HG03558 (cell line): ENCODE measurements around the gene KIF5C.

ENCODE experiments used
- ATAC-seq: cut with Tn5 transposase; IDR thresholded peaks from one replicate; pipeline ENCODE4 v1.9.1; 2021; ENCODE audit warnings: moderate number of reproducible peaks; ENCODE audit not compliant: unreplicated experiment; ENCODE audit errors: extremely low read depth

Gene KIF5C

GRCh38 chr2:148982282-148982681, 107.3 kb downstream of the KIF5C start:
- no peak for ATAC-seq

DNA sequence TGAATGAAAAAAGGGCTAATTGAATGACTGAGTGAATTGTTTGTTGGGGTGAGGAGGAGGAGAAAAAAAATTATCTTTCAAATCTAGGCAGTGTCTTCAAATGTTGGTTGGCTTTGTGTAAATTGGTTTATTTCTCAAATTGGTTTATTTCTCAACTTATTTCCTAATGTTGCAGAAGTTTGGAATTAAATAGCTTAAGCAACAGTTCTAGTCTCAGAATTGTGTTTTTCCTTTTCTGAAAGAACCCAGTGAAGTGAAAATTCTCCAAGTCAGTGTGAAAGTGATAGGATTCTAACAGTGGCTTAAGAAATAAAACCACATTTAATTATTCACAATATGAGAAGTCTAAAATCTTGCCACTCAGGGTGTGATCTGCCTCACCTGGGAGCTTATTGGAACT, 108.9 kb downstream of the KIF5C start:
- ATAC-seq = no peak

DNA sequence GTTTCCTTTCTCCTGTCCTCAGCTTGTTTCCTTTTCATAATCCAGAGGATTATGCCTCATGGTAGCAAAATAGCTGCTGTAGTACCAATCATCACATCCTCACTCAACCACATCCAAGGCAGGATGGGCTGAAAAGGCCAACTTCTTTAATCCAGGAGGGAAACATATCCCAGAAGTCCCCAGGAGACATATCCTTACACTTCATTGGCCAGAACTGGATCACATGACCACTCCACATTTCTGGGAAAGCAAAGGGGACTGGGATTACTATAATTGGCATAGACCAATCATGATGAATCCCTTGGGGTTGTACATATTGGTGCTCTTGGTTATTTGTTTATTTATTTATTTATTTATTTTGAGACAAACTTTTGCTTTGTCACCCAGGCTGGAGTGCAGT, 109.4 kb downstream of the KIF5C start:
- ATAC-seq = no peak

GRCh38 chr2:148987286-148987685, 112.3 kb downstream of the KIF5C start:
- no peak for ATAC-seq

GRCh38 chr2:148988337-148988736, 113.3 kb downstream of the KIF5C start:
- no peak for ATAC-seq

DNA sequence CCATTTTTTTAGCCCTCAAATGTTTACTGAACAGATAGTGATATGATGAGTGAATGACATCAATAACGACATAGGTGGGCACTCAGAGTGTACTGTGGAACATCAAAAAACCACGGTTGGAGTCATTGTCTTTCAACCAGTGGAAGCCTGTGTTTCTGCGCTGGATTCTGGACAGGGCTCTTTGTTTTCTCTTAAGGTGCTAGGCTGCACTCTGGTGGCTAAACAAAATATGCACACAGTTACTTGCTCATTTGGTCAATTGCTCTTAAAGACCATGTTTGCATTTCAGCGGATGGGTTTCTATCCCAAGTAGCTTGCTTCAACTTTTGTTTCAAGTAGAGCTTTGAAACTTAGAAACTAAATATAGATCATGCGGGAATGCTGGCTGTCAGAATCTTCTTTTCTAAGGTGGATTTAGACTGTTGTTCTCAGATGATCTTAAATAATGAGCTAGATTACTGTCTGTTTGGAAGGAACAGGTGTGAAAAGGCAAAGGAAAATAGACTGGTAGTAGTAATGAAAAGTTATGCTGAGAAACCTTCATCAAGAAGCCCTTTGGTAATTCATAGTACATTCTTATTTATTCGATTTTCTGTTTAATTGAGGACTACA, 115.0 kb downstream of the KIF5C start:
- ATAC-seq = peak; percentile 58

GRCh38 chr2:148990968-148991367, 115.9 kb downstream of the KIF5C start:
- no peak for ATAC-seq

DNA sequence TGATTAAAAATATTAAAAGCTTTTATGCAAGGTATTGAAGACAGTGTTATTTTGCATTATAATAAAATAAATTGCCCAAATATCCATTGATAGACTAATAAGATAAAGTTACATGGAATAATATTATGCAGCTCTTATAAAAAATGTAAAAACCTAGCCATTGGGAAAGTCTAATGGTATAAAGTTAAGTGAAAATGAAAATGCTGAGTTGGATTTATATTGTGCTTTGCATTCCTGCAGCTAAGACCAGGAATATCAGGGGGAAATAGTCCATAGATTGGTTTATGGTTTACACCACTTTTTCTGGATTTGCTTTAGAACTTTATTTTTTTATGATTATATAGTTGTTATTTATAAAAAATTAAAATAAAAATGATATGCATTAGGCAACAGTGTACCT, 117.4 kb downstream of the KIF5C start:
- ATAC-seq = no peak

GRCh38 chr2:148993351-148993750, 118.3 kb downstream of the KIF5C start:
- ATAC-seq = no peak

DNA sequence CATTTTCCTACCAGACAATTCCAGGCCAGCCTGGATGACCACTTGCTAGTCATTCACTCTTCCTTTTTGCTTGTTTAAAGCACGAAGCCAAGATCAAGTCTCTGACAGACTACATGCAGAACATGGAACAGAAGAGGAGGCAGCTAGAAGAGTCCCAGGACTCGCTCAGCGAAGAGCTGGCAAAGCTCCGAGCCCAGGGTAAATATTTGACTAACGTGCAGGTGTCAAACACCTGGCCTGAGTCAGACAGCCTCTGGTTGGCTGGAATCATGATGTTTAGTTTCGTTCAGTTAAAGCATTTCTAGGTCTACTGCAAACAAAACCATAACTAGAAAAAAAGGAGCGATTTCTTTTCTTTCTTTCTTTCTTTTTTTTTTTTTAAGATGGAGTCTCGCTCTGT, 119.3 kb downstream of the KIF5C start:
- no peak for ATAC-seq

- ATAC-seq = no peak
Measured at GRCh38 chr2:148996805-148997204, 121.8 kb downstream of the KIF5C start.

DNA sequence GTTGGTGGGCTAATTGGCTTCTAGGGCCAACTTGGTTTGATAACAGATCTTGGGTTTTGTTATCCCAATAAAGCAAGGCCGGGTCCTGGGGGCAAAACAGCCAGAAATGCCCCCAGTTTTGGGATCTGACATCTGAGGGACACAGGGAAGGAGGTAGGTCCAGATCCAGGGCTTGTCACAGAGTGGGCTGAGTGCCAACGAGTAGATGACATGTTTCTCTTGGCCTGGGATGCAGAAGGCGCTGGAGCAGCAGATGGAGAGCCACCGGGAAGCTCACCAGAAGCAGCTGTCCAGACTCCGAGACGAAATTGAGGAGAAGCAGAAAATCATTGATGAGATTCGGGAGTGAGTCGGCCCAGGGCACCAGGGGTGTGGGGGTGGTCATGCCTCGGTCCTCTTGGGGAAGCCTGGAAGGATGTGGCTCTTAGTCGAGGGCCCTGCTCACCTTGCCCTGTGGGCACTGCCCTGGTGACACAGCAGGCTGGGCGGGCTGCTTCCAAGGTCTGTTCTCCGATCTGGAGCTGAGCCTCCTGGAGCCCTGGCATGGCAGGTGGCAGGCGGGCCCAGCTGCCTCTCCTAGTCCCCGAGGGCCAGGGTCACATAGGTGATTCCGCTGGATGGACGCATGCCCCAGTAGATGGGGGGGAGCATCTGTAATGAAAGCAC, 123.3 kb downstream of the KIF5C start:
- ATAC-seq = no peak

DNA sequence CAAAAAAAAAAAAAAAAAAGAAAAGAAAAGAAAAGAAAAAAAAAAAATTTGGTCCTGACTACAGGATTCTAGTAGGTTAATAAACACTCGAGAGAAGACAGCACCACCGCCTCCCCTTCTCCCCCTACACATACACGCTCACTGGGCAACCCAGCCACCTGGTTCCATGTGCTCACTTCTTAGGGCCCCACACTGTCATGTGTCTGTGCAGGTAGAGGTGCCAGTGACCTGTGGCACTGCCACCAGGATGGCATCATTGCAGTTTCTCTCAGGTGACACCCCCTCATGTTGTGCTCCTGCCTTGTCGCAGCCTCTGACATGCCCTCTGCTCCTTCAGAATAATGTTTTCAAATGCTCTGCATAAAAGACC, 123.8 kb downstream of the KIF5C start:
- ATAC-seq = no peak

GRCh38 chr2:148999451-148999921, 124.5 kb downstream of the KIF5C start:
- no peak for ATAC-seq

- no peak for ATAC-seq
Measured at GRCh38 chr2:149000158-149000938, 125.3 kb downstream of the KIF5C start.

DNA sequence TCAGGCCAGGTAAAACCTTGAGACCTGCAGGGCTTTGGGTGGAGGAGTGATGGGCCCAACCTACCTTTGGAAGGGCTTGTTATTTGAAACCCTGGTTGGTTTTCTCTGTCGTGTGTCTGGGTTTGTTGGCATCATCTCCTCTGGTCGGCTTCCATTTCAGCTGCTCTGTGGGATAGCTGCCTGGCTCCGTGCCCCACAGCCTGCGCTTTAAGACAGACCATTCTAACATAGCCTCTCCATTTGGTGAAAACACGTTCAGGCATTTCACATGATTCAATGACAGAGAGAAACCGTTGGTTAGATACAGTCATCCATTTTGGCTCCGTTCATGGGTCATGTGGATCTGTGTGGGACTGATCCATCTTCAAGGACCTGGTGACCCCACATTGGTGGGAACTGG, 126.5 kb downstream of the KIF5C start:
- no peak for ATAC-seq

DNA sequence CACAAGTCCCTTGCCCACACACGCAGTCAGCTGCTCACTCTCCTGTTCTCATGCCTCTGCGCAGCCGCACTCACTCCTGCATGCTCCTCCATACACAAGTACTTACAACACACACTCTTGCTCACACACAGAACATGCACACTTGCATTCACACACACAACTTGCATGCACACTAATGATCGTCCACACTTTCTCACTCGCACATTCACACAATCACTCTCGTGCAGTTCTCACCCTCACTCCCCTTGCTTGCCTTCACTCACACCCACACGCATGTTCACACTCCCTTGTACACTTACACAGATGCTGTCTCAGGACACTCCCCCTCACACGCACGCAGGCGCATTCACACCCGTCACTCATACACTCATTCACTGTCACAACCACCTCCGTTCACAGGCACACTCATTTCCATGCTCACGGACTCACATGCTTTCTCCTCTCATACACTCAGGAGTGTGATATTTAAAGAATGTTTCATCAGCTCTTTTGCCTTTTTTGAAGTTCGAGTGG, 127.4 kb downstream of the KIF5C start:
- ATAC-seq = no peak

DNA sequence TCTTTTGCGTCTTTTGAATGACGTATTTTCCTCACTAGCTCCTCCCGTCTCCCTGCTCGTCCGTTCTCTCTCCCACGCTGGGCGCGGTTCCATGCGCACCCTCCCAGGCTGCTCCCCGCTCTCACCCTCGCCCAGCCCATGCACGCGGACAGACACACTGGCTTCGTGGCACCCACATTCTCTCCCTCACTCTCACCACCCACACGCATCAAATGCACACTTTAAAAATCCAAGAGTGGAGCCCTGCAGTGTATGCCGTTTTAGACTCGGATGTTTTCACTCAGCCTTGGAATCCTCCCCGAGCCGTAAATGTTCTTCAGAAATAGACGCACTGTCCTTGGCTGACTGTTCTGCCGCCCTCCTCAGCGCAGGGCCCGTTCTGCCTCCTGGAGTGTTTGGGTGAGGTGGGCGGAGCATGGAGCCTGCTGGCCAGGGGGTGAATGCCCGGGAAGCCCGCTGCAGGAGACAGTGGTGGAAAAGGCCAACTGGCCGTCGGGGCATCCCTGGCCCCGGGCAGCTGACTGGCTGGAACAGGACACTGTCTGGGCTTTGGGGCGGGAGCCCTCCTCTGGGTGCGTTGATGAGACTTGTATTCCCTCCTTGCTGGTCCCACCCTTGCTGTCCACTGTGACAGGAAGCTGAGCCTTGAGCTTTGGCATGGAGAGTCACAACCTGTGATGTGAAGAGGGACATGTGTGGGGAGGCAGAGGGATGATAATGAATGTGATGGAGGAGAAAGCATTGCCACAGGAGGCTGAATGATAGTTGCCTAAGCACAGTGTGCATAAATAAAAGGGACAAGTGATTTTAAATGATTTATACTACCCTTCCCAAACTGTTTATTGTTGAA, 128.1 kb downstream of the KIF5C start:
- ATAC-seq = no peak

DNA sequence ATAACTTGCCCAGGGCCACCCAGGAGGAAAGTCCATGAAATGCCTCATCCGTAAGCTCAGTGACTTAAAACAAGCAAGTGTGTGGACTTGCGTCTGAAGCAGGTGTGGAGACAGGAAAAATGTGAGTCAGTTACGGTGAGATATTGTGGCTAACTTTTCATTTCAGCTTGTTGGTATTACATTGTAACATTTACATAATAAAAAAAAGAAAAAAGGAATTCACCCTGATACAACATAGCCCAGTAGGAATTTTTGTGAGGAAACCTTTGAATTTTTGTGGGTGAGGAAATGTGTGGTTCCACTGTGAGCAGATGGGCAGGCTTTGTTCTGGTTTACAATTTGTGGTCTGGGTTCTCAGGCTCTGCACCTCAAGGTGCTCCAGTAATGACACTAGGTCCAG, 129.8 kb downstream of the KIF5C start:
- ATAC-seq = no peak

GRCh38 chr2:149005471-149006077, 130.5 kb downstream of the KIF5C start:
- no peak for ATAC-seq
